Measurements from ENCODE around the gene ACP2. TPM values are rescaled to one million over a fixed set of nuclear protein-coding genes. Genes with fewer than 3 reads are reported as not detected.

ACP2 gene
- total RNA-seq, 2 experiments from 2014 or later: 16.8 to 17.2 TPM

GRCh38 chr11:47249378-47249715 is 733 bp upstream of the ACP2 start:
- Histone ChIP-seq H3K36me3 (ENCODE audit: insufficient read depth, low read length) (peaks cover 23% of the 10 kb centered on the region), H3K4me3 (ENCODE audit: low read length) (peak overlapping the region; percentile 77), H3K27me3 (ENCODE audit: control insufficient read depth in 1 of 2, insufficient read depth in 2 of 2, low read length in 2 of 2) (no peaks in the 10 kb centered on the region), H3K9me3 (ENCODE audit: control insufficient read depth in 1 of 2, insufficient read depth in 1 of 2, low read length in 2 of 2) (no peaks in the 10 kb centered on the region), H3K4me1 (ENCODE audit: insufficient read depth, low read length) (peaks cover 28% of the 10 kb centered on the region), H3K27ac (ENCODE audit: low read depth in 1 of 2, low read length in 2 of 2) (peak overlapping the region in 1 of 2 donors; percentile 82)
- intact Hi-C loops (cut with DNase I, micrococcal nuclease): loop anchor here (2.0 to 10.0 kb wide), 4 partner anchors 35 to 335 kb away; partner anchors contain the start of genes CSTPP1 (in 2 of the 2), ARFGAP2 (in 1 of the 2), DDB2 (in 1 of the 2) and FAM180B (in 1 of the 2)
- Mint-ChIP-seq H3K36me3 (ENCODE audit: low read depth) (peaks cover 23% of the 10 kb centered on the region), H3K27ac (peak overlapping the region; percentile 93), H3K9me3 (no peaks in the 10 kb centered on the region), H3K27me3 (no peaks in the 10 kb centered on the region), H3K4me1 (ENCODE audit: low read depth) (peaks cover 29% of the 10 kb centered on the region), H3K4me3 (peak overlapping the region; percentile 94)
- DNase-seq: no peak
- no peak for TF ChIP-seq CTCF (IDR thresholded peaks at IDR 0.05)
- POLR2A ChIA-PET: interaction anchor here (1.0 to 3.2 kb wide), 10 partner anchors 9 to 313 kb away, joined by 3 to 63 read pairs (median 12); partner anchors contain the start of genes ARFGAP2, CSTPP1, DDB2 and MADD
- CTCF ChIA-PET: interaction anchor here (1.5 to 2.1 kb wide), 4 partner anchors 11 to 22 kb away, joined by 4 to 14 read pairs (median 8); partner anchors contain the start of gene MADD
- no peak for ATAC-seq (ENCODE audit: poor library complexity)

GRCh38 chr11:47248304-47248663 is 330 bp downstream of the ACP2 start:
- intact Hi-C loops (cut with DNase I, micrococcal nuclease): loop anchor here (1.0 to 10.0 kb wide), 7 partner anchors 20 to 337 kb away; partner anchors contain the start of genes CSTPP1 (in 2 of the 2), ARFGAP2 (in 1 of the 2), DDB2 (in 1 of the 2) and FAM180B (in 1 of the 2)
- DNase-seq (no peak), ATAC-seq (ENCODE audit: poor library complexity) (peak; percentile 8)
- no peaks in the 10 kb centered on the region for H3K27me3 Mint-ChIP-seq
- peaks cover 34% of the 10 kb centered on the region for H3K36me3 Mint-ChIP-seq (ENCODE audit: low read depth)
- no peaks in the 10 kb centered on the region for H3K9me3 Mint-ChIP-seq
- peak overlapping the region; percentile 93 for H3K27ac Mint-ChIP-seq
- H3K4me1 Mint-ChIP-seq (ENCODE audit: low read depth): peaks cover 29% of the 10 kb centered on the region
- Histone ChIP-seq H3K36me3 (ENCODE audit: insufficient read depth, low read length) (peaks cover 30% of the 10 kb centered on the region), H3K9me3 (ENCODE audit: control insufficient read depth in 1 of 2, insufficient read depth in 1 of 2, low read length in 2 of 2) (no peaks in the 10 kb centered on the region), H3K4me1 (ENCODE audit: insufficient read depth, low read length) (peaks cover 28% of the 10 kb centered on the region), H3K27ac (ENCODE audit: low read depth in 1 of 2, low read length in 2 of 2) (peak overlapping the region; percentile 75 to 82), H3K4me3 (ENCODE audit: low read length) (peak overlapping the region; percentile 77), H3K27me3 (ENCODE audit: control insufficient read depth in 1 of 2, insufficient read depth in 2 of 2, low read length in 2 of 2) (no peaks in the 10 kb centered on the region)
- no peak for TF ChIP-seq CTCF (IDR thresholded peaks at IDR 0.05)
- peak overlapping the region; percentile 94 for H3K4me3 Mint-ChIP-seq
- ChIA-PET CTCF (interaction anchor here (0.6 to 2.7 kb wide), 7 partner anchors 12 to 232 kb away, joined by 4 to 15 read pairs (median 6); partner anchors contain the start of genes DDB2 and MADD), POLR2A (interaction anchor here (0.5 to 3.2 kb wide), 16 partner anchors 10 to 312 kb away, joined by 3 to 63 read pairs (median 5); partner anchors contain the start of genes ARFGAP2, CSTPP1, DDB2 and MADD)

GRCh38 chr11:47247502-47247901 is 1.1 kb downstream of the ACP2 start:
- Mint-ChIP-seq H3K36me3 (ENCODE audit: low read depth) (peaks cover 38% of the 10 kb centered on the region), H3K27me3 (no peaks in the 10 kb centered on the region), H3K27ac (no peak overlapping the region), H3K9me3 (no peaks in the 10 kb centered on the region), H3K4me1 (ENCODE audit: low read depth) (peaks cover 29% of the 10 kb centered on the region), H3K4me3 (peak overlapping the region; percentile 94)
- ChIA-PET CTCF (interaction anchor here (1.3 to 2.7 kb wide), 4 partner anchors 12 to 33 kb away, joined by 5 to 15 read pairs (median 12); partner anchors contain the start of genes DDB2 and MADD), POLR2A (interaction anchor here (1.1 to 3.2 kb wide), 5 partner anchors 13 to 179 kb away, joined by 3 to 63 read pairs (median 5); partner anchors contain the start of genes DDB2 and PSMC3)
- Histone ChIP-seq H3K4me1 (ENCODE audit: insufficient read depth, low read length) (peaks cover 28% of the 10 kb centered on the region), H3K9me3 (ENCODE audit: control insufficient read depth in 1 of 2, insufficient read depth in 1 of 2, low read length in 2 of 2) (no peaks in the 10 kb centered on the region), H3K4me3 (ENCODE audit: low read length) (no peak overlapping the region), H3K36me3 (ENCODE audit: insufficient read depth, low read length) (peaks cover 38% of the 10 kb centered on the region), H3K27me3 (ENCODE audit: control insufficient read depth in 1 of 2, insufficient read depth in 2 of 2, low read length in 2 of 2) (no peaks in the 10 kb centered on the region), H3K27ac (ENCODE audit: low read depth in 1 of 2, low read length in 2 of 2) (no peak overlapping the region)
- TF ChIP-seq CTCF (IDR thresholded peaks at IDR 0.05): no peak
- intact Hi-C loops (cut with DNase I, micrococcal nuclease): loop anchor here in 1 of 2 experiments (5.0 to 10.0 kb wide), 2 partner anchors 70 to 337 kb away; partner anchors contain the start of genes ARFGAP2 and FAM180B
- DNase-seq (no peak), ATAC-seq (ENCODE audit: poor library complexity) (no peak)
